Osteoblast (primary cell): ENCODE results near the gene MYH13. TPM values are rescaled to one million over a fixed set of nuclear protein-coding genes. Genes with fewer than 3 reads are reported as not detected.

Experiments used
- DNase-seq: peaks from one replicate; pipeline ENCODE4 v3.0.0; 2011; ENCODE audit warnings: low spot score, mixed read lengths; ENCODE audit not compliant: insufficient read length; ENCODE audit errors: missing footprints
- H2AFZ ChIP-seq: 2 replicates; pipeline ENCODE4 v1.6.0; 2011; ENCODE audit warnings: mild to moderate bottlenecking, low read length
- H3K27ac ChIP-seq: 2 replicates; pipeline ENCODE4 v1.5.1; 2011; ENCODE audit warnings: mild to moderate bottlenecking, low read depth, low read length, moderate library complexity
- H3K27me3 ChIP-seq: 2 replicates; pipeline ENCODE4 v1.6.0; 2012; ENCODE audit warnings: mild to moderate bottlenecking, control low read depth, inconsistent platforms, low read length, moderate library complexity; ENCODE audit not compliant: insufficient read depth
- H3K36me3 ChIP-seq: 2 replicates; pipeline ENCODE4 v1.5.1; 2011; ENCODE audit warnings: mild to moderate bottlenecking, low read length, control low read depth, moderate library complexity; ENCODE audit not compliant: insufficient read depth
- H3K4me1 ChIP-seq: 2 replicates; pipeline ENCODE4 v1.5.1; 2011; ENCODE audit warnings: mild to moderate bottlenecking, low read length, control low read depth, moderate library complexity; ENCODE audit not compliant: insufficient read depth
- H3K4me2 ChIP-seq: 2 replicates; pipeline ENCODE4 v1.6.0; 2011; ENCODE audit warnings: mild to moderate bottlenecking, low read length; ENCODE audit not compliant: insufficient read depth
- H3K4me3 ChIP-seq: fragments of 200-600 bp; sonication (generic); 3 replicates; pipeline ENCODE4 v1.5.1; 2012; ENCODE audit warnings: mild to moderate bottlenecking, low read length, inconsistent platforms; ENCODE audit not compliant: insufficient read depth
- H3K79me2 ChIP-seq: 2 replicates; pipeline ENCODE4 v1.6.0; 2012; ENCODE audit warnings: mild to moderate bottlenecking, low read length, control low read depth, inconsistent platforms; ENCODE audit not compliant: insufficient read depth
- H3K9me3 ChIP-seq: 2 replicates; pipeline ENCODE4 v1.5.1; 2011; ENCODE audit warnings: low read depth, low read length, control low read depth
- H4K20me1 ChIP-seq: 2 replicates; pipeline ENCODE4 v1.6.0; 2012; ENCODE audit warnings: mild to moderate bottlenecking, low read length, control low read depth; ENCODE audit not compliant: insufficient read depth
- total RNA-seq: library from RNA; depleted of rRNA; stranded (reverse); fragments of >200 nt; gene quantifications from 2 replicates; pipeline ENCODE4 v1.2.3, GENCODE V29; 2012
- TF ChIP-seq, protein P1 (sequence below): IDR thresholded peaks from 2 replicates; pipeline ENCODE4 v1.5.1; 2011; ENCODE audit warnings: mild to moderate bottlenecking, low read depth, low read length, moderate library complexity; ENCODE audit errors: extremely low read depth

Gene MYH13
- total RNA-seq, 1 donor: not detected

DNA sequence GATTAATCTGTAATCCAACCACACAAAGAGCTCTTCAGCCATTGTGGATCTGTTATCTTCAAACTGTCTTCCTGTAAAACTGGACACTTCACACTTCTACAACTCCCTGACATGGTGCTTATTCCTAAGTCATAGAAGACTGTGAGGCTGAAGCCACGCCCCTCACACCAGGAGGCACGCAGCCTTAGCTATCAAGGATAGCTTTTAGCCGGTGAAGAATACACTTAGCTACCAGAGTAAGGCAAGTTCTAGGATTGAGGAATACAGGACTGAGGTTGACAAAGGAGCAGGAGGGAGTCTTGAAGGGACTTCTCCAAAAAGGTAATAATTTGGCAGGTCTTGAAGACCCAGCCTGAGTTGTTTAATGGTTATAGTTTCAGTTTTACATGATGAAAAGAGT is 94.6 kb downstream of the MYH13 start:
- no peak for DNase-seq
- Histone ChIP-seq H3K9me3 (no peaks in the 10 kb centered on the region), H4K20me1 (no peaks in the 10 kb centered on the region), H3K4me3 (no peak overlapping the region), H3K79me2 (no peaks in the 10 kb centered on the region), H3K27me3 (no peaks in the 10 kb centered on the region), H3K4me1 (no peaks in the 10 kb centered on the region), H3K27ac (no peak overlapping the region), H3K36me3 (no peaks in the 10 kb centered on the region), H2AFZ (no peak overlapping the region), H3K4me2 (no peak overlapping the region)
- TF ChIP-seq, protein P1, sequence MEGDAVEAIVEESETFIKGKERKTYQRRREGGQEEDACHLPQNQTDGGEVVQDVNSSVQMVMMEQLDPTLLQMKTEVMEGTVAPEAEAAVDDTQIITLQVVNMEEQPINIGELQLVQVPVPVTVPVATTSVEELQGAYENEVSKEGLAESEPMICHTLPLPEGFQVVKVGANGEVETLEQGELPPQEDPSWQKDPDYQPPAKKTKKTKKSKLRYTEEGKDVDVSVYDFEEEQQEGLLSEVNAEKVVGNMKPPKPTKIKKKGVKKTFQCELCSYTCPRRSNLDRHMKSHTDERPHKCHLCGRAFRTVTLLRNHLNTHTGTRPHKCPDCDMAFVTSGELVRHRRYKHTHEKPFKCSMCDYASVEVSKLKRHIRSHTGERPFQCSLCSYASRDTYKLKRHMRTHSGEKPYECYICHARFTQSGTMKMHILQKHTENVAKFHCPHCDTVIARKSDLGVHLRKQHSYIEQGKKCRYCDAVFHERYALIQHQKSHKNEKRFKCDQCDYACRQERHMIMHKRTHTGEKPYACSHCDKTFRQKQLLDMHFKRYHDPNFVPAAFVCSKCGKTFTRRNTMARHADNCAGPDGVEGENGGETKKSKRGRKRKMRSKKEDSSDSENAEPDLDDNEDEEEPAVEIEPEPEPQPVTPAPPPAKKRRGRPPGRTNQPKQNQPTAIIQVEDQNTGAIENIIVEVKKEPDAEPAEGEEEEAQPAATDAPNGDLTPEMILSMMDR: no peak

DNA sequence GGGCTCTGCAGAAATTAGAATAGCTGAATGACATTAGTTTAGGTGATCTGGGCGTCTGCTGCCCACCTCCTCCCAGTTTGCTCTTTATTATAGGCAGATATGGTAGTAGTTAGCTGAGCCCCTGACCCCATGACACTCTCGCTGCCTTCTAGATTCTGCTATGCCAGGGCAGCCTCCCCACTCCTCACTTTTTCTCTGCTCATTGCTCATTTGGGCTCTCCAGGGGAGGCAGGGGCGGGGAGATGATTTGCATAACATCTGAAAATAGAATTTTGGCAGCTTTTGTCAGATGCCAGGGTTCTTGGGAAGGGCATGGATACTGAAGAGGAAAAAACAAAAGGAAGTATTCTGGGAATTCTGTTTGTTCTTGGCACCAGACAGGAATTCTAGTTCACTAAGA is 96.4 kb downstream of the MYH13 start:
- Histone ChIP-seq H3K36me3 (no peaks in the 10 kb centered on the region), H3K4me1 (no peaks in the 10 kb centered on the region), H2AFZ (no peak overlapping the region), H3K79me2 (no peaks in the 10 kb centered on the region), H3K9me3 (no peaks in the 10 kb centered on the region), H3K4me3 (no peak overlapping the region), H3K4me2 (no peak overlapping the region), H4K20me1 (no peaks in the 10 kb centered on the region), H3K27ac (no peak overlapping the region), H3K27me3 (no peaks in the 10 kb centered on the region)
- TF ChIP-seq, protein P1: no peak
- no peak for DNase-seq

DNA sequence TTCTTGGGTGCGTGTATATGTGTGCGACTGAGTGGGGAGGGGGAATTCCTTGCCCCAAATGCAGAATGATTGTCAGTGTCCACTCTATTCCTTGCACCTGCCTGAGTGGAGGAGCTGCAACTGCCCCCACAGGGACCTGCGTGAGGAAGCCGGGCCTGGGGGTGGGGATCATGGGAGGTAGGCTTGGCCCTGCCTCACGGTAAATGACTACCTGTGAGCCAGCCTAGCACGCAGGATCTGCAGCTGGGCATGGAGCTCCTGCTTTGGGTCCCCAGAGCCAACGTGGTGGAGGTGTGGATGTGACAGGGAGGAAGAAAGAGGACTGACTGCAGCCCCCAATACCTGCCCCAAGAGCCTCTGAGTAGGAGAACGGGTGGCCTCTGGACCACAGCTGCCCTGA is 97.4 kb downstream of the MYH13 start:
- no peak overlapping the region for H3K27ac ChIP-seq
- no peaks in the 10 kb centered on the region for H3K9me3 ChIP-seq
- DNase-seq: no peak
- H4K20me1 ChIP-seq: no peaks in the 10 kb centered on the region
- H2AFZ ChIP-seq: no peak overlapping the region
- no peak overlapping the region for H3K4me2 ChIP-seq
- no peaks in the 10 kb centered on the region for H3K27me3 ChIP-seq
- no peaks in the 10 kb centered on the region for H3K36me3 ChIP-seq
- H3K79me2 ChIP-seq: no peaks in the 10 kb centered on the region
- no peak overlapping the region for H3K4me3 ChIP-seq
- no peaks in the 10 kb centered on the region for H3K4me1 ChIP-seq
- TF ChIP-seq, protein P1: no peak

DNA sequence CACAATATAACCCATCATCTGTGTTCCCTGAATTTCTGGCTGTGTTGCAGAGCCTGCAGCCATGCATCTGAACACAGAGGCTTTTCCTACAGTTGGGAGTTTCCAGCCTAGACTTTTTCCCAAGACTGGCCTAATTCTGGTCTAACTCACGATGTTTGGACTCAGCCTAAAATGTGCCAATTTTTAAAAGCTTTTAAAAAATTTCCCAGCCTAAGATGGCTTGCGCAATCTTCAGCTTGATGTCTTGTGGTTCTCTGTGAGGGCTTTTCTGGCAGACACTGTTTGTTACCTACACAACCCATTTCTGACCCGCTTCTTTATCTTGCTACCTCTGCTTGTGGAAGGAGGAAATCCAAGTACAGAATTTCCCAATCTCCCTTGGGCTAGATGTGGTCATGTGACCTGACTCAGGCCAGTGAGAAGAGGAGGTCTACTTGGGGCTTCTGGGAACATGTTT is 101.7 kb downstream of the MYH13 start:
- Histone ChIP-seq H3K36me3 (no peaks in the 10 kb centered on the region), H3K79me2 (no peaks in the 10 kb centered on the region), H3K27ac (no peak overlapping the region), H3K27me3 (no peaks in the 10 kb centered on the region), H3K4me2 (no peak overlapping the region), H3K4me1 (no peaks in the 10 kb centered on the region), H2AFZ (no peak overlapping the region), H3K4me3 (no peak overlapping the region), H4K20me1 (no peaks in the 10 kb centered on the region), H3K9me3 (no peaks in the 10 kb centered on the region)
- TF ChIP-seq, protein P1: no peak
- DNase-seq: no peak
